Measurements from ENCODE around the gene FBXO27.

The FBXO27 gene

DNA sequence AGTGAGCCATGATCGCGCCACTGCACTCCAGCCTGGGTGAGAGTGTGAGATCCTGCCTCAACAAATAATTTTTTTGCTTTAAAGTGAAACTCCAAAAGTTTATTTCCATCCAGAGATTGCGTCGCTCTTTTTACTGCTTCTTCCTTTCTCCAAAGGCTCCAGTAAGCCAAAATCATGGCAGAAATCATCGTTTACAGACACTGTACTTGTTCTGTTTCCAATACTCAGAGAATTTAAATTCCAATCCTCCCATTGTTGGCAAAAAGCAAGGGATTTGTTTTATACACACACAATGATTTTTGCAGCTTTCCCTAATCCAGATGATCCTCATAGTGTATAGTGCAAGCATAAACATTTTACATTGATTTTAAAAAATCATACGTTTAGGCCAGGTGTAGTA lies 15.3 kb downstream of the FBXO27 start:
- no peak for TF ChIP-seq EZH2 (IDR thresholded peaks at IDR 0.05; ENCODE audit: borderline replicate concordance, low read length)
- no peak for TF ChIP-seq CTCF (IDR thresholded peaks at IDR 0.05; ENCODE audit: low read length)
- Histone ChIP-seq H3K27ac (ENCODE audit: low read depth, low read length, poor library complexity, severe bottlenecking) (no peak overlapping the region), H3F3A (ENCODE audit: insufficient read depth, low read length) (no peaks in the 10 kb centered on the region), H4K20me1 (ENCODE audit: insufficient read depth, low read length) (no peaks in the 10 kb centered on the region), H3K9me2 (ENCODE audit: low read depth, low read length) (no peaks in the 10 kb centered on the region), H3K4me1 (ENCODE audit: insufficient read depth, low read length, severe bottlenecking) (no peaks in the 10 kb centered on the region), H3K4me3 (ENCODE audit: low read depth, low read length, poor library complexity, severe bottlenecking) (no peak overlapping the region), H2AFZ (ENCODE audit: low read length) (no peak overlapping the region), H3K4me2 (ENCODE audit: low read length) (no peak overlapping the region), H3K79me2 (ENCODE audit: insufficient read depth, low read length) (no peaks in the 10 kb centered on the region), H3K27me3 (ENCODE audit: insufficient read depth, low read length) (no peaks in the 10 kb centered on the region), H3K9ac (ENCODE audit: low read length) (no peak overlapping the region), H3K9me3 (ENCODE audit: low read length) (no peaks in the 10 kb centered on the region), H3K36me3 (ENCODE audit: insufficient read depth, low read length) (no peaks in the 10 kb centered on the region)

DNA sequence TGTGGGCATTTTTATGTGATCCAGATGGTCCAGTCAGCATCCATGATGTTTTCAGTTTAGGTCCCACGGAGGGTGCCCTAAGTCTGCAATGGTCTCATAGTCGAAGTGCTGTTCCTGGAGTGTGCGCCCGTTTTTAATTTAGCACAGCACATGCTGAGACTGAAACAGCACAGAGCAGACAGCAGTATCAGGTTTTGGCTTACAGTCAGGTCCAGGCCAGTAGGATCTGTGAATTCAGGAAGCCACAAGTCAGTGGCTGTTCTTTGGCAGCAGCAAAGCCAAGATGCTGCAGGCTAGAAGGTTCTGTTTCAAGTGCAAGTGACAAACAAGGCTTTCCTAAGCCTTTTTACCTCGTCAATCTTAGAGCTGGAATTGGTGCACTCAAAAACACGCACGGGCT lies 18.3 kb downstream of the FBXO27 start:
- no peak overlapping the region for H3K27ac ChIP-seq (ENCODE audit: low read depth, low read length, poor library complexity, severe bottlenecking)
- no peaks in the 10 kb centered on the region for H3F3A ChIP-seq (ENCODE audit: insufficient read depth, low read length)
- TF ChIP-seq EZH2 (IDR thresholded peaks at IDR 0.05; ENCODE audit: borderline replicate concordance, low read length) (no peak), CTCF (IDR thresholded peaks at IDR 0.05; ENCODE audit: low read length) (no peak)
- H3K27me3 ChIP-seq (ENCODE audit: insufficient read depth, low read length) = no peaks in the 10 kb centered on the region; the same call in 1 of the 2 replicates
- H4K20me1 ChIP-seq (ENCODE audit: insufficient read depth, low read length) = no peaks in the 10 kb centered on the region
- H3K4me1 ChIP-seq (ENCODE audit: insufficient read depth, low read length, severe bottlenecking) = no peaks in the 10 kb centered on the region
- H3K9me3 ChIP-seq (ENCODE audit: low read length) = no peaks in the 10 kb centered on the region
- no peak overlapping the region for H3K4me2 ChIP-seq (ENCODE audit: low read length)
- H3K36me3 ChIP-seq (ENCODE audit: insufficient read depth, low read length) = no peaks in the 10 kb centered on the region; the same call in 1 of the 2 replicates
- H3K4me3 ChIP-seq (ENCODE audit: low read depth, low read length, poor library complexity, severe bottlenecking) = no peak overlapping the region
- H3K9ac ChIP-seq (ENCODE audit: low read length) = no peak overlapping the region
- no peaks in the 10 kb centered on the region for H3K79me2 ChIP-seq (ENCODE audit: insufficient read depth, low read length)
- no peaks in the 10 kb centered on the region for H3K9me2 ChIP-seq (ENCODE audit: low read depth, low read length)
- no peak overlapping the region for H2AFZ ChIP-seq (ENCODE audit: low read length)

DNA sequence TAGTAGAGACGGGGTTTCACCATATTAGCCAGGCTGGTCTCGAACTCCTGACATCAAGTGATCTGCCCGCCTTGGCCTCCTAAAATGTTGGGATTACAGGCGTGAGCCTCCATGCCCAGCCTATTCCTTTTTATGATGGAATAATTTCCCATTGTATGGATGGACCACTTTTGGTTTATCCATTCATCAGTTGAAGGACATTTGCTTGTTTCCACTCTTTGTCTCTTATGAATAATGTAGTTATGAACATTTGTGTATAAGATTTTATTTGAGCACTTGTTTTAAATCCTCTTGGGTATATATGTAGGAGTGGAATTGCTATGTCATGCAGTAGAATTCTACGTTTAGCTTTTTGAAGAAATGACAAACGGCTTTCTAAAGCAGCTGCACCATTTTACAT lies 23.3 kb downstream of the FBXO27 start:
- no peak overlapping the region for H3K4me3 ChIP-seq (ENCODE audit: low read depth, low read length, poor library complexity, severe bottlenecking)
- no peak overlapping the region for H3K4me2 ChIP-seq (ENCODE audit: low read length)
- H3K9me3 ChIP-seq (ENCODE audit: low read length) = no peaks in the 10 kb centered on the region

More for the DNA sequence above, 23.3 kb downstream of the FBXO27 start:
- Histone ChIP-seq H3K27me3 (ENCODE audit: insufficient read depth, low read length) (no peaks in the 10 kb centered on the region; the same call in 1 of the 2 replicates), H3K36me3 (ENCODE audit: insufficient read depth, low read length) (no peaks in the 10 kb centered on the region; the same call in 1 of the 2 replicates), H3K79me2 (ENCODE audit: insufficient read depth, low read length) (no peaks in the 10 kb centered on the region), H3K9ac (ENCODE audit: low read length) (no peak overlapping the region), H3K9me2 (ENCODE audit: low read depth, low read length) (no peaks in the 10 kb centered on the region), H2AFZ (ENCODE audit: low read length) (no peak overlapping the region), H3K4me1 (ENCODE audit: insufficient read depth, low read length, severe bottlenecking) (no peaks in the 10 kb centered on the region), H4K20me1 (ENCODE audit: insufficient read depth, low read length) (no peaks in the 10 kb centered on the region), H3F3A (ENCODE audit: insufficient read depth, low read length) (no peaks in the 10 kb centered on the region), H3K27ac (ENCODE audit: low read depth, low read length, poor library complexity, severe bottlenecking) (no peak overlapping the region)
- TF ChIP-seq EZH2 (IDR thresholded peaks at IDR 0.05; ENCODE audit: borderline replicate concordance, low read length) = no peak
- TF ChIP-seq CTCF (IDR thresholded peaks at IDR 0.05; ENCODE audit: low read length) = no peak
